GM19035 (cell line): ENCODE measurements around the gene CAPZB.

Experiments
- ATAC-seq: cut with Tn5 transposase; IDR thresholded peaks from one replicate; pipeline ENCODE4 v1.9.1; 2021; ENCODE audit not compliant: unreplicated experiment

Gene CAPZB

GRCh38 chr1:19336543-19336942, 148.8 kb downstream of the CAPZB start:
- no peak for ATAC-seq

DNA sequence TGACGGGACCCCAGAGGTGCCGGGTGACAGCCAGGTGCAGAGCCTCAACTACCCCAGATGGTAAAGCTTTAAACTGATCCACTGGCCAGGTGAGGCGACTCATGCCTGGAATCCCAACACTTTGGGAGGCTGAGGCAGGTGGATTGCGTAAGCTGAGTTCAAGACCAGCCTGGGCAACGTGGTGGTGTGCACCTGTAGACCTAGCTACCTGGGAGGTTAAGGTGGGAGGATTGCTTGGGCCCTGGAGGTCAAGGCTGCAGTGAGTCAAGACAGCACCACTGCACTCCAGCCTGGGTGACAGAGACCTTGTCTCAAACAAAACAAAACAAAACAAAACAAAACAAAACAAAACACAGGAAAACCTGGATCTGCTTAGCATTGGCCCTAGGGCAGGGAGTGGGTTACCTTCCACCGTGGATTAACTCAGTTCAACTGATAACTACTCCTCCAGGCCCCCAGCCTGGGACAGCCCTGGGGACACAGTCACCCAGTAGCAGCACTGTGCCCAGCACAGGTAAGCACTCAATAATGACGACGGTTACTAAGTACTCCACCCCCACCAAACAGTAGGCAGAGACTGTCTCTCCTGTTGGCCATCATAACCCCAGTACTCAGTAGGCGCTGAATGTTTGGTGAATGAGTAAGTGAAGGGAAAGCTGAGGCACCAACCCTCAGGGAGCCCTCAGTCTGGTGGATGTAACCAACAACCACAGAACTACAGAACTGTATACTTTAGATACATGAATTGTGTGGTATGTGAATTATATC, 151.6 kb downstream of the CAPZB start:
- ATAC-seq, result no peak

DNA sequence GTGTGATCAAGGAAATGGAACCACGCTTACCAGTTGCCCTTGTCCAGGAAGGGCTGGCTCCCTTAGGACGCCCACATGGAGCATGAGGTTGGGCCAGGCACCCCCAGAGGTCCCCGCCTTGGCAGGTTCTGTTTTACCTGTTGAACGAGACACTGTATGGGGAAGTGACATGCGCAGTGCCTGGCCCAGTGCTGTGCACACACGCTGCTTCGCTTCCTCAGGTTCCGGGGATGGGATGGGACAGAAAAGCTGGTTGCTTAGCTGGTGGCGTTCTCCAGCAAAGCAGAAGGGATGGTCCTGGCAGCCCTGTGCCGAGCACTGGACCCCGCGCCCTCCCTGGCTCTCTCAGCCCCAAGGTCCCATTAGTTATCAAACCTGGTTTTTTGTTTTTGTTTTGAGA, 152.5 kb downstream of the CAPZB start:
- ATAC-seq, result no peak

DNA sequence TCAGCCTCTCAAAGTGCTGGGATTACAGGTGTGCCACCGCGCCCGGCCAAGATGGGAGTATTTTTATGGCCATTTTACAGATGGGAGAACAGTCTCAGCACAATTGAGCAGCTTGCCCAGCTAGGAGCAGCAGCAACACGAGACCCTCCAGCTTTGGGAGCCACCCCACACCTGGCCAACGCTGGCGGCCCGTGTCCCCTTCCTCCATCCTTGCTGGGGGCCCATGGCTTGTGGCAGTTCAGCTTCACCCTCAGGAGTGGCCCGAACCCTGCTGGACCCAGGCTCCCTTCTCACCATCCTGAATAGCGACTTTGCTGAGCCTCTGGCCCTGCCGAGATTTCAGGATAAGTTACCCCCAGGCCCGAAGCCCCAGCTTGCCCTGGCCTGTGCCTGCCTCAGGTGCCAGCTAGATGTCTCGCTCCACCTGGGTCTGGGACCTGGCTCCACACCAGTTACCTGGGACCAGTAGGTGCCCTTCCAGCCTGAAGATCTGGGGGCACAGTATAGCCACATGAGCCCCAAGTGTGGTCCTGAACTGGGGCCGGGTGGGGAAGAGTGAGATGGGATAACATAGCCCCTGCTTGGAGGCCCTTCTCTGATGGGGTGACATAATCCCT, 154.0 kb downstream of the CAPZB start:
- no peak for ATAC-seq

DNA sequence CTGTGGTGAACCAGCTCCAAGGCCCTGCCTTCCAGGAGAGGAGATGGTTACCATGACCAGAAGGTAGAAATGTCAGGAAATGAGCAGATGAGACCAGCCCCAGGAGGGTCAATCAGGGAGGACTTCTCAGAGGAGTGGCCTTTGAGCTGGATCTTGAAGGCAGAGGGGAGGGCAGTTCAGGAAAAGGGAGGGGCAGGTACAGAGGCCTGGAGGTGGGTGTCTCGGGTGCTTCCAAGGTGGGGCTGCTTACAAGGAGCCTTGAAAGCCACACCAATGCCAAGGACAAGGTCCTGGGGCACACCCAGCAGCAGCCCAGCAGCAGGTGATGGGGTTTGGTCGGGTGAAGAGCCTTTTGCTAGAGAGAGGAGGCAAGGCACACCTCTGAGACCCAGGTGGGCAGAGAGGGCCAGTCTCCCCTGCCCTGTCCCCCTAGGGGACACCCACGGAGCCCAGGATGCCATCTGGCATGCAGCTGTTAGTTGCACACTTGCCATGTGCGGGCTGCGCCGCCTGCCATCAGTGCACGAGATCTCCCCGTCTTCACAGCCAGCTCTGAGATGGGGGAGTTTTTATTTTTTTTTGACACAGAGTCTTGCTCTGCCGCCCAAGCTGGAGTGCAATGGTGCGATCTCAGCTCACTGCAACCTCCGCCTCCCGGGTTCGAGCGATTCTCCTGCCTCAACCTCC, 154.7 kb downstream of the CAPZB start:
- no peak for ATAC-seq

- no peak for ATAC-seq
Measured at GRCh38 chr1:19329611-19330010, 155.7 kb downstream of the CAPZB start.

- ATAC-seq, result no peak
Measured at GRCh38 chr1:19329188-19329587, 156.2 kb downstream of the CAPZB start.

DNA sequence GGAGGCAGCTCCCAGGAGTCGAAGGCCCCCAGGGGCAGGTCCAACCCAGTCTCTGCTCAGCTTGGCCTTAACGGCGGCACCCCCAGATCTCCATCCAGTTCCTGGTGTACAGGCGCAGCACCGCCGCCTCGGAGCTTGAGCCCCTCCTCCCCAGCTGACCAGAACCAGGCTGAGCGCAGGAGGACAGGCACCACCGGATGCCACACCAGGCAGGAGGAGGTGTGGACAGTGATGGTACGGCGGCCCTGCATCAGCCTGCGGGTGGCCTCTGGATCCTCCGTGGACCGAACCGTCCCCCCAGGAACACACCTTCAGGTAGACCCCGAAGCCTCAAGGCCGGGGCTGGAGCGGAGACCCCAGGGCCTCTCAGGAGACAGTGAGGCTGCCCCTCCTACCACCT, 156.9 kb downstream of the CAPZB start:
- ATAC-seq, result no peak

GRCh38 chr1:19327736-19328135, 157.6 kb downstream of the CAPZB start:
- no peak for ATAC-seq

- no peak for ATAC-seq
Measured at GRCh38 chr1:19327301-19327700, 158.0 kb downstream of the CAPZB start.

DNA sequence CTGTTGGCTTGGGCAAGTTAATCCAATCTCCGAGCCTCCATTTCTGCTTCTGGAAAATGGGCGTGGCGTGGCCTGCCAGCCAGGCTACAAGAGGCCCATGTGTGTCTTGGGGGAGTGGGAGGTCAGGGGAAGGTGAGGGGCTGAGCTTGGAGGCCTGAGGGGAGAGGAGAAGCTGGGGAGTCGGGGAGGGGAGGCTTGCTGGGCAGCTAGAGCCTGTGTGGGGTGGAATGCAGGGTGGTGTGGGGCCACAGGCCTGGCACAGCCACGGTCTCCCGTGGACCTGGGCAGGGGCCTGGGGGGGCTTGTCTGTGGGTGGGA, 158.6 kb downstream of the CAPZB start:
- ATAC-seq, result no peak

DNA sequence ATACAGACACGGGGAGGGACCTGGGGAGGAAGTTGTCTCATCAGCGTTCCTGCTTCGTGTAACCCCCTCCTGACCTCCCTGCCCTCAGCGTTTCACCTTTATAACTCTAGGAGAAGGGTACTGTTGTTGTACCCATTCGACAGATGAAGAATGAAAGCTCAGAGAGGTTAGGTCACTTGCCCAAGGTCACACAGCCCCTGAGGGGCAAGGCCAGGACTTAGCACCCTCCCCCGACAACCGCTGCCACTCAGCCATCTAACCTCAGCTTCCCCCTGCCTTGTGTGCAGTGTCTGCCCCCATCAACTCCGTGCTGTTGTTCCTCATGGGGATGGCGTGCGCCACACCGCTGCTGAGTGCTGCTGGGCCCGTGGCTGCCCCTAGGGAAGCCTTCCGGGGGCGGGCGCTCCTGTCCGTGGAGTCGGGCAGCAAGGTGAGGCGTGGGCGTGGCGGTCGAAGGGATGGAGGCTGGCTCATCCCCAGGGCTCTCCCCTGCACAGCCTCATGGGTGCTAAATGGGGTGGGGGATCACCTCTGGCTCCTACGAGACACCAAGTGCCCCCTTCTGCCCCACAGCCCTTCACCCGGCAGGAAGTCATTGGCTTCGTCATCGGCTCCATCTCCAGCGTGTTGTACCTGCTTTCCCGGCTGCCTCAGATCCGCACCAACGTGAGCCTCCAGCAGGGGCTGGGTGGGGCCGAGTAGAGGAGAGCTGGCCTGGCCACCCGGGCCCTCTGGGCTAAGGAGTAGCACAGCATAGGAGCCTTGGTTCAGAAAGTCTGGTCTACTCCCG, 159.2 kb downstream of the CAPZB start:
- no peak for ATAC-seq

- no peak for ATAC-seq
Measured at GRCh38 chr1:19325368-19325957, 159.9 kb downstream of the CAPZB start.

DNA sequence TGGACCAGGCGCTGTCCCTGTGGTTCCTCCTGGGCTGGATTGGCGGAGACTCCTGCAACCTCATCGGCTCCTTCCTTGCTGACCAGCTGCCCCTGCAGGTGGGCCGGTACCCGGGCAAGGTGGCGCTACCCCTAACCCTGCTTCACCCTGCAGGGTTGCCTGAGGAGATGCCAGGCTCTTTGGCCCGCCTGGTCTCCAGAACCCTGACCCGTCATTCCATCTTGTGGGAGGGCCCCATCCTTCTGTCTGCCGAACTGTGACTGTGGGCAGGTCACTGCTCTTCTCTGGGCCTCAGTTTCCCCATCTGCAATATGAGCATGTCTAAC, 160.7 kb downstream of the CAPZB start:
- no peak for ATAC-seq

DNA sequence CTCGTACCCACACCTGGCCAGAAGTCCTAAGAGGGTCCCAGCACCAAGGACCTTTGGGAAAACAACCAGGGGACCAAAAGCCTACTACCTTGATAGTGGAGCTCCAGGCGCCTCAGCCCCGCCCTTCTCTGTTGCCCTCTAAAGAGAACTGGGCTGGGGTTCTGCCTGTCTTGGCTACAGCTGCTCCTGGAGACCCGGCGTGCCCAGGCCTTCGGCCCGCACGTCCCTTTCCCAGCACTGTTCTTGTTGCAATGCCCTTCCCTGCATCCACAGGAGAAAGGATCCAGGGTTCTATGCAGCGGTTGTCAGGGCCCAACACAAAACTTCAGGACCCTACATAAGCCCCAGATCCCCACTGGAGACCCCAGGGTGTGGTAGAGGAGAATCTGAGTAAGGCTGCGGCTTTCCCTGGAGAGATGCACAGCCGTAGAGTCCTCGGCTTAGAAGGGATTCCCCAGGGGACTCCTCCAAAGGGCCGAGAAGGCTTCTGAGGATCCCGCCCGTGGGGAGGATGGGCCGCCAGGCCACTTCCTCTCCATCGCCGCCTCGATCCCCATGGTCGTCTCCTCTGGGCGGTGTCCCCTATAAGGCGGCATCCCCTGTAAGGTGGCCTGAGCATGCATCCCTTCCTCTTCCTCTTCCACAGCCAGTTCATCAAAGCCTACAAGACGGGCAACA, 161.2 kb downstream of the CAPZB start:
- no peak for ATAC-seq

- ATAC-seq, result no peak
Measured at GRCh38 chr1:19322481-19322880, 162.9 kb downstream of the CAPZB start.

DNA sequence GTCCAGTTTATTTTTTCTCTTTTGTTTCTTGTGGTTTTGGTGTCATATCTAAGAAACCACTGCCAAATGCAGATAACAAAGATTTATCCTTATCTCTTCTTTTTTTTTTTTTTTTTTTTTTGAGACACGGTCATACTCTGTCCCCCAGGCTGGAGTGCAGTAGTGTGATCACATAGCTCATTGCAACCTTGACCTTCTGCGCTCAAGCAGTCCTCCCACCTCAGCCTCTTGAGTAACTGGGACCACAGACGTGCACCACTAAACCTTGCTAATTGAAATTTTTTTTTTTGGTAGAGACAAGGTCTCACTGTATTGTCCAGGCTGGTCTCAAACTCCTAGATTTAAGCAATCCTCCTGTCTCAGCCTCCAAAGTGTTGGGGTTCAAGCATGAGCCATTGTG, 164.3 kb downstream of the CAPZB start:
- ATAC-seq, result no peak

- ATAC-seq, result no peak
Measured at GRCh38 chr1:19319196-19319595, 166.1 kb downstream of the CAPZB start.

- ATAC-seq, result no peak
Measured at GRCh38 chr1:19317126-19317910, 168.0 kb downstream of the CAPZB start.
